Tibial nerve (tissue), 4 donors: ENCODE data around the gene NKD2. TPM values are rescaled to one million over a fixed set of nuclear protein-coding genes. Genes with fewer than 3 reads are reported as not detected.

Experiments used
- DNase-seq, 2 donors: peaks; one replicate each; pipeline ENCODE4 v3.0.0-alpha.2; 2019; ENCODE audit warnings: low spot score in 2 of 2
- H3K27ac ChIP-seq, 4 donors: fragments of 200-600 bp; sonication (generic) in 3 of 4; one replicate each; pipeline ENCODE4 v1.5.1; 2017 to 2019; ENCODE audit warnings: mild to moderate bottlenecking in 1 of 4
- H3K27me3 ChIP-seq, 2 donors: fragments of 200-600 bp; sonication (generic) in 1 of 2; one replicate each; pipeline versions ENCODE4 v1.5.1 to v1.6.0; 2017 to 2019
- H3K36me3 ChIP-seq, 3 donors: fragments of 200-600 bp; sonication (generic); one replicate each; pipeline ENCODE4 v1.5.1; 2018 to 2019
- H3K4me1 ChIP-seq, 4 donors: fragments of 200-600 bp; sonication (generic) in 3 of 4; one replicate each; pipeline ENCODE4 v1.5.1; 2017 to 2019
- H3K4me3 ChIP-seq, 4 donors: fragments of 200-600 bp; sonication (generic) in 3 of 4; one replicate each; pipeline ENCODE4 v1.5.1; 2017 to 2019; ENCODE audit warnings: mild to moderate bottlenecking in 1 of 4, moderate library complexity in 1 of 4
- H3K9me3 ChIP-seq, 4 donors: fragments of 200-600 bp; sonication (generic) in 3 of 4; one replicate each; pipeline ENCODE4 v1.5.1; 2017 to 2019
- CTCF ChIP-seq, 5 experiments: fragments of 200-600 bp in 3 of 5; fragments of 450-650 bp in 2 of 5; sonication (generic) in 3 of 5; IDR thresholded peaks; one replicate each; pipeline ENCODE4 v1.5.1; 2016 to 2019; ENCODE audit warnings: antibody characterized with exemption in 5 of 5, mild to moderate bottlenecking in 3 of 5, moderate library complexity in 2 of 5
- EP300 ChIP-seq, 2 donors: sonication (generic); formaldehyde crosslinking; IDR thresholded peaks; one replicate each; pipeline ENCODE4 v1.6.1; 2017; ENCODE audit warnings: antibody characterized with exemption in 2 of 2, mild to moderate bottlenecking in 1 of 2
- POLR2A ChIP-seq, 2 donors: fragments of 450-650 bp; IDR thresholded peaks; one replicate each; pipeline ENCODE4 v1.6.1; 2017; ENCODE audit warnings: antibody characterized with exemption in 2 of 2, mild to moderate bottlenecking in 2 of 2, moderate library complexity in 2 of 2
- WGBS, 2 donors: methylation state at CpG; one replicate each; pipeline ENCODE4 v1.1.5; 2018; 5-methylcytosine and 5-hydroxymethylcytosine counted together
- total RNA-seq, 4 donors: library from RNA; depleted of rRNA; stranded (reverse); fragments of >200 nt; gene quantifications; one replicate each; pipeline ENCODE4 v1.1.0, GENCODE V29; 2016

NKD2 gene
- total RNA-seq, 4 donors from 2014 or later, result 0.60 to 4.7 TPM; not detected in 2

GRCh38 chr5:1043327-1043726 lies 34.7 kb downstream of the NKD2 start:
- 85 to 89% methylated on average over 7 of the region's 7 CpGs for WGBS, 2 donors
- TF ChIP-seq POLR2A (IDR thresholded peaks at IDR 0.05), result no peak
- TF ChIP-seq CTCF (IDR thresholded peaks at IDR 0.05), result no peak
- no peak for TF ChIP-seq EP300 (IDR thresholded peaks at IDR 0.05)

DNA sequence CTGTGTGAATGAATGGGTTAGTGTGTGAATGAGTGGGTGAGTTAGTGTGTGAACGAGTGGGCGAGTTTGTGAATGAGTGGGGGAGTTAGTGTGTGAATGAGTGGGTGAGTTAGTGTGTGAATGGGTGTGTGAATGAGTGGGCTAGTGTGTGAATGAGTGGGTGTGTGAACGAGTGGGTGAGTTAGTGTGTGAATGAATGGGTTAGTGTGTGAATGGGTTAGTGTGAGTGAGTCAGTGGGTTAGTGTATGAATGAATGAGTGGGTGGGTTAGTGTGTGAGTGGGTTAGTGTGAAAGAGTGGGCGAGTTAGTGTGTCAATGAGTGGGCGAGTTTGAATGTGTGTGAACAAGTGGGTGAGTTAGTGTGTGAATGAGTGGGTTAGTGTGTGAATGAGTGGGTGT lies 35.5 kb downstream of the NKD2 start:
- Histone ChIP-seq H3K27ac (no peak overlapping the region), H3K36me3 (no peaks in the 10 kb centered on the region), H3K4me1 (no peaks in the 10 kb centered on the region), H3K27me3 (no peaks in the 10 kb centered on the region), H3K9me3 (no peaks in the 10 kb centered on the region), H3K4me3 (no peak overlapping the region)
- DNase-seq, result no peak
- WGBS, 2 donors, result 85 to 86% methylated on average over 5 of the region's 5 CpGs
- TF ChIP-seq POLR2A (IDR thresholded peaks at IDR 0.05), result no peak
- no peak for TF ChIP-seq EP300 (IDR thresholded peaks at IDR 0.05)

More at GRCh38 chr5:1043327-1043726, 34.7 kb downstream of the NKD2 start:
- H3K27me3 ChIP-seq, result no peaks in the 10 kb centered on the region
- no peaks in the 10 kb centered on the region for H3K9me3 ChIP-seq
- H3K4me1 ChIP-seq, result no peaks in the 10 kb centered on the region
- H3K27ac ChIP-seq, result no peak overlapping the region
- H3K4me3 ChIP-seq, result no peak overlapping the region
- H3K36me3 ChIP-seq, result no peaks in the 10 kb centered on the region
- DNase-seq, result no peak

- DNase-seq, result no peak
- Histone ChIP-seq H3K27ac (no peak overlapping the region), H3K9me3 (no peaks in the 10 kb centered on the region), H3K4me1 (no peaks in the 10 kb centered on the region), H3K36me3 (peaks cover 0 to 3% (median 0%) of the 10 kb centered on the region in 3 donors), H3K4me3 (no peak overlapping the region), H3K27me3 (no peaks in the 10 kb centered on the region)
- TF ChIP-seq EP300 (IDR thresholded peaks at IDR 0.05) (no peak), CTCF (IDR thresholded peaks at IDR 0.05) (no peak), POLR2A (IDR thresholded peaks at IDR 0.05) (no peak)
- 82 to 87% methylated on average over 9 of the region's 9 CpGs for WGBS, 2 donors
Observed at GRCh38 chr5:1045960-1046560, 37.5 kb downstream of the NKD2 start.

GRCh38 chr5:1047332-1047965 lies 38.8 kb downstream of the NKD2 start:
- no peaks in the 10 kb centered on the region for H3K9me3 ChIP-seq
- H3K27me3 ChIP-seq, result no peaks in the 10 kb centered on the region
- peaks cover 0 to 17% (median 0%) of the 10 kb centered on the region in 3 donors for H3K36me3 ChIP-seq
- WGBS, 2 donors, result 87 to 92% methylated on average over 11 of the region's 11 CpGs
- no peak for DNase-seq
- no peak overlapping the region for H3K27ac ChIP-seq
- no peak overlapping the region for H3K4me3 ChIP-seq
- TF ChIP-seq EP300 (IDR thresholded peaks at IDR 0.05) (no peak), CTCF (IDR thresholded peaks at IDR 0.05) (no peak), POLR2A (IDR thresholded peaks at IDR 0.05) (no peak)
- no peaks in the 10 kb centered on the region for H3K4me1 ChIP-seq

DNA sequence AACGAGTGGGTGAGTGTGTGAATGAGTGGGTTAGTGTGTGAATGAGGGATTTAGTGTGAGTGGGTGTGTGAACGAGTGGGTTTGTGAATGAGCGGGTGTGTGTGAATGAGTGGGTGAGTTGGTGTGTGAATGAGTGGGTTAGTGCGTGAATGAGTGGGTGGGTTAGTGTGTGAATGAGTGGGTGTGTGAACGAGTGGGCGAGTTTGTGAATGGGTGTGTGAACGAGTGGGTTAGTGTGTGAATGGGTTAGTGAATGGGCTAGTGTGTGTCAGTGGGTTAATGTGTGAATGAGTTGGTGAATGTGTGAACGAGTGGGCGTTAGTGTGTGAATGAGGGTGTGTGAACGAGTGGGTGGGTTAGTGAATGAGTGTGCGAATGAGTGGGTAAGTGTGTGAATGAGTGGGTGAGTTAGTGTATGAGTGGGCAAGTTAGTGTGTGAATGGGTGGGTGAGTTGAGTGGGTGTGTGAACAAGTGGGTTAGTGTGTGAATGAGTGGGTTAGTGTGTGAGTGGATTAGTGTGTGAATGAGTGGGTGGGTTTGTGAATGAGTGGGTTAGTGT lies 39.6 kb downstream of the NKD2 start:
- 82 to 83% methylated on average over 11 of the region's 11 CpGs for WGBS, 2 donors
- H3K9me3 ChIP-seq, result no peaks in the 10 kb centered on the region
- TF ChIP-seq CTCF (IDR thresholded peaks at IDR 0.05), result no peak
- no peak for DNase-seq
- H3K4me1 ChIP-seq, result no peaks in the 10 kb centered on the region
- no peak overlapping the region for H3K4me3 ChIP-seq
- no peak overlapping the region for H3K27ac ChIP-seq
- peaks cover 0 to 25% (median 0%) of the 10 kb centered on the region in 3 donors for H3K36me3 ChIP-seq
- no peaks in the 10 kb centered on the region for H3K27me3 ChIP-seq
